HG03196 (cell line): ENCODE results near the gene HOXA9.

ENCODE experiments used
- ATAC-seq: cut with Tn5 transposase; IDR thresholded peaks from one replicate; pipeline ENCODE4 v1.9.1; 2021; ENCODE audit not compliant: unreplicated experiment

Gene HOXA9

DNA sequence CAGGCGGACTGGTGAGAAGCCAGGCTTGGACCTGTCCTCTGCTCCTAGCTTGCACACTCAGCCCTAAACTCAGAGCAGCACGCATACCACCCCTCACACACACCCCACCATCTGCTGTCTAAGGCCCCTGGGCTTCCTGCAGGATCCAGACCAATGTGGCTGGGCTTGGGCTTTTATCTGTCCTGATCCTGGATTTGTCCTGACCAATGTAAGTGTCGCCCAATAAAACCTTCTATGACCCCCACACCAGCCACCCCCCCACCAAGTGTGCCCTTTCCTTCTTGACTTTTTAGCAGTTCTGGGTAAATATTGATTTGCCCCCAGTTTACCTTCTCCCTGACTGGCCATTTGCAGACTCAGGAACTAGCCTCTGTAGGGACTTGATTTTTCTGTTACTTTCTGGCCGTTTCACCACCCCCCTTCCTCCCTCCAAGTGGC lies 36.3 kb upstream of the HOXA9 start:
- no peak for ATAC-seq

DNA sequence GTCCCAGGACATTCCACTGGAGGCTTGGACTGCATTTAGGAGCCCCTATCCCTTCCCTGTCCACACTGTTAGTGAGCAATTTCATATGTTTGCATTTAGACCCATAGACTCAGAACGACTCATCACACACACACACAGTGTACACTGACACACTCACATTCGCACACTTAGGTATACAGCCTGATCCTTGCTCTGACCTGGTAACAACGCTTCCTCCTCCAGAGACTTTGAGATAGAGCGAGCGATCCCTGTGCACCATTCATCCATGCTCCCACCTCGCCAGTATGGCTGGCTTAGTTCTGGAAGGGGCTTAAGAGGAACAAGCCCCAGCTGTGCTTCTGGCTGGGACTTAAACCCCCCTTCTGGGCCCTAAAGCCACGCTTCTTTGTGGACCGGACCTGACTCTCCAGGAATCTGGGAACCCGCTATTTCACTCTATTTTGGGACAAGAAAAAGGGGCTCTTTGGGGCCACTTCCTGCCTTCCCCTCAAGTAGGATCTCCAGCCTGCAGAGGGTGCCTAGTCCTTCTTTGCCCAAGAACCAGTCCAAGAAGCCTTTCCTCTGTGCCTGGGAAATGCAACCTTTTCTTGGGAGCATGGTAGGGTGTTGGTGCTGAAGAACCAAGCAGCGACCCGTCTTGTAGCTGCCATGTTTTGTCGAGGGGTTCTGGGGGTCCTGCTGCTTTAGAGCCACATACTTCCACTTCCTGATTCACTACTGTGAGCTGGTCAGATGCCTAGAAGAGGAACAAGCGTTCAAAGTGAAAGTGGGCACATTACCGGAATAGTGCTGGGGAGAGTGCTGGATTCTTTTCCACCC lies 35.6 kb upstream of the HOXA9 start:
- ATAC-seq = no peak

GRCh38 chr7:27199849-27200760 lies 34.8 kb upstream of the HOXA9 start, which contains the start of gene HOXA13:
TSS of gene HOXA13 (minus strand) at chr7:27200091. CDS start at chr7:27200077, 14 bp downstream.
- no peak for ATAC-seq

- no peak for ATAC-seq
Observed at GRCh38 chr7:27198871-27199801, 33.8 kb upstream of the HOXA9 start.

DNA sequence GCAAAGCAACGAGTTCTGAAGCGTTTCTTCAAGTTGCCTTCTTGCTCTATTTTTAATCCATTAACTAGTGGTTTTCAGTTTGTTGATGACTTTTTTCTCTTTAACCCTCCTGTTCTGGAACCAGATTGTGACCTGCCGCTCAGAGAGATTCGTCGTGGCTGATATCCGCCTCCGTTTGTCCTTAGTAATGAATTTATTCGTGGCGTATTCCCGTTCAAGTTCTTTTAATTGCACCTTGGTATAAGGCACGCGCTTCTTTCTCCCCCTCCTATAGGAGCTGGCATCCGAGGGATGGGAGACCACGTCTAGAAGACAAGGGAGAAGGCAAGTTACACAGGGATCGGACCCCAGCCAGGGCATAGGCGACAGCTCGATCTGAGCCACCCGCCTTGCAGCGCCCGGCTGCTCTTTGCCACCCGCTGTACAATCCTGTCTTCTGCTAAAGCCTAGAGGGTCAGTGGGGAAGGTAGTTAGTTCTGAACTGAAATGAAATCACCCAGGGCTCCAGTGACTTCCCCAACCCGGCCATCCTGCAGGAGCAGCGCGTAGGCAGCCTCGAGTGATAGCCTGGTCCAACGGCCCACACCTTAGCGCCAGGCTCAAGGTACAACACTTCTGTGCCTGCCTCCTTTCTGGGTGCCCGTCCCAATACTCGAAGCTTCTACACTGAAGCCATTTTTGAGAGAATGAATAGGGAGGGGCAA lies 33.0 kb upstream of the HOXA9 start:
- no peak for ATAC-seq

DNA sequence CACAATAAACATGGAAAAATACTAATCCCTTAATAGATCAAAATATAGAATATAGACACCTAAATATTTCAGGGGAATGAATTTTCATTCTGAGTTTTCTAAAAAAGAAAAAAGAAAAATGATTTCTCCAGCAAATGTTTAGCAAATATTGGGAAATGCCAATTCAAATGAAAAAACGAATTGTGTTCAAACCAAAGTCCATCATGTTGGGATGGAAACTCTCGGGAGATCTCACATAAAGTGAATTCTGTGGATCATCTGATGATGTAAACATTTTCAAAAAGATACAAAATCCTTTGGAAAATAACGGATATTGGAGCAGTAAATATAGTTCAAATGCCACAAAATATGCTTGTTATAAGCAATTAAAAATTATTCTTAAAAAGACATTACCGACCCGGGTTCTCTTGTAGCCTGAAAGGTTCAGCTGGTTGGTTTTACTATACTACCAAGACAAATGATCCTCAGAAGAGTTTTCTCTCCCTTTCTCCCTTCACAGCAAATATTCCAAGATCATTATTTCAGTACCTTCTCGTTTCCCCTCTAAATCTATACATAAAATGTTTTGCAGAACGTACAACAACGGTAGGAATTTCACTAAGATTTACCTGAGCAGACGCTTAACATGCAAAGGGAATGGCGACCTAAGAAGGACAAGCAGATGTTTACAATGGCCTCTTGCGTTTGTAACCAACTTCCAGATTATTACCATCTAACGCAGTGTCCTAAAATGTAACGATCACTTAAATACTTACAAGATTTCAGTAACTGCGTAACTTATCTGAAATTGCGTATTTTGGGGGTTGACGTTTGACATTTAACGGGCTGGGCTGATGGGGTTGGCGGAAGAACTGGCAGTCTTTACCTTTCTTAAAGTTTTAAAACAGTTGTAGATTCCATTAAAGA lies 32.1 kb upstream of the HOXA9 start:
- ATAC-seq = no peak

GRCh38 chr7:27196287-27196767 lies 31.0 kb upstream of the HOXA9 start:
- no peak for ATAC-seq

GRCh38 chr7:27194686-27195379 lies 29.5 kb upstream of the HOXA9 start:
- ATAC-seq = no peak

GRCh38 chr7:27194002-27194352 lies 28.6 kb upstream of the HOXA9 start:
- ATAC-seq = no peak

GRCh38 chr7:27193335-27194001 lies 28.1 kb upstream of the HOXA9 start:
- no peak for ATAC-seq

GRCh38 chr7:27192546-27193334 lies 27.4 kb upstream of the HOXA9 start:
- ATAC-seq = no peak

- ATAC-seq = no peak
Observed at GRCh38 chr7:27191833-27192545, 26.7 kb upstream of the HOXA9 start.

GRCh38 chr7:27191161-27191731 lies 25.9 kb upstream of the HOXA9 start:
- ATAC-seq = no peak

DNA sequence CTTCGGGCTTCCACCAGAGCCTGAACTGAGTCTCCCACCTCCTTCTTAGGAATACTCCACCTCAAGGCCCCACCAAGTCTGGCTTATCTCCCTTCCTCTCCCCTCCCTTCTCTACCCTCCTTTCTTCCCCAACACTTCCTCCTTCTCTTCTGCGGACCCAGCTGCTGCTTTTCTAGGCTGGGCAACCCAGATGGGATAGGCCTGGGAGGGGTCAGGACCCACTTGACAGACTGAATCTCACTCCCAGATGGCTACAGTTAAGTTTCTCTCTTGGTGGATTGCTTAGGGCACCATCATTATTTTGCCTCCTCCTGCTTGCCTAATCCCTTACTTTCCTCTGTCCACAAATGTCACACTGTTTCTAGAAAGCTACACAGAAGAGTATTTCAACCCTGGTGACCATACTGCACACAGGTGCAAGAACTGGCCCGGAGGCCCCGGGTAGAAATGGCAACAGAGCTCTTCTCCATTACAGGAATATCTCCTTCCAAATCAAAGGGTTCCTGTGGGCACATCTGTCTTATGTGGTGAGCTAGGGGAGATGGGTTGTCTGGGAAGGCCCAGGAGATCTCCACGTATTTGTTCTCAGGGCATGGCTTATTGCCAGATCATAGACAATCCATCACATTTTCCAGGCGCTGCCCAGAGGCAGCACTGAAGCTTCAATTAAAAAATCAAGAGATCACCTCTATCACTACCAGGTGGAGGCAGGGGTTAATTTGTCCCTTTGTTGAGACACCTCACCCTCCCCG lies 24.8 kb upstream of the HOXA9 start:
- ATAC-seq = no peak

DNA sequence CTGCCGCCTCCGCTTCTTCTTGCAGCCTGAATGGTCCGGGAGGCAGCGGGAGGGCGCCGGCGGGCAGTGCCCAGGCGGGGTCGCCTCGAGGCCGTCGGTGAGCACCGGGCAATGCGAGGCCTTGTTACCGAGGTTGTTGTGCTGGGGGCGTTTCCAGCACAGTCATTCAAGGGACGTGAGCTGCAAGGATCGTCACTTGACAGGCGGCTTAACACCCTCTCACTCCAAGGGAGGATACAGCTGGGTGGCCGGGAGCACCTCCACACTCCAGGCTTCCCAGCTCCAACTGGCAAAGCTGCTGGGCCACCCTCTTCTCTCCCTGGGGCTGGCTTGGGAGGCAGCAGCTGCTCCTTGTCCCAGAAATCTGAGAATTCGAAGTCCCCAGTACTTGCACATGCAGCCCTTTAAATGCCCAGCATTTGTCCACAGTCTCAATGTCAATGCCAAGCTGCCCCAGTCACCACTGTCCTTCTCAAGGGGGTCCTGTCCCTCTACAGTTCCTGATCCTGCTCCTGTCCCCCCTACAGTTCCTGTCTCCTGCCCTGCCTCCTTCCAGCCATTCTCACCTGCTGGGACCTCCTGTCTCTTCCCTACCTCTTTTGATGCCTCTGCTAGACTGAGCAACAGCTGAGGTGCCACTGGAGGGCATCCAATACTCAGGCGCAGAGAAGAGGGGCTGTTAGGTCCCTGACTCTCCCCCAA lies 24.1 kb upstream of the HOXA9 start:
- no peak for ATAC-seq
